GM18868 (cell line): ENCODE data around the gene CEACAM18.
A peak's percentile ranks its signal among the peaks of the same experiment; 100 is the strongest.

Source experiments
- ATAC-seq: cut with Tn5 transposase; IDR thresholded peaks from one replicate; pipeline ENCODE4 v1.9.1; 2021; ENCODE audit warnings: mild to moderate bottlenecking, moderate library complexity; ENCODE audit not compliant: unreplicated experiment

Gene CEACAM18

DNA sequence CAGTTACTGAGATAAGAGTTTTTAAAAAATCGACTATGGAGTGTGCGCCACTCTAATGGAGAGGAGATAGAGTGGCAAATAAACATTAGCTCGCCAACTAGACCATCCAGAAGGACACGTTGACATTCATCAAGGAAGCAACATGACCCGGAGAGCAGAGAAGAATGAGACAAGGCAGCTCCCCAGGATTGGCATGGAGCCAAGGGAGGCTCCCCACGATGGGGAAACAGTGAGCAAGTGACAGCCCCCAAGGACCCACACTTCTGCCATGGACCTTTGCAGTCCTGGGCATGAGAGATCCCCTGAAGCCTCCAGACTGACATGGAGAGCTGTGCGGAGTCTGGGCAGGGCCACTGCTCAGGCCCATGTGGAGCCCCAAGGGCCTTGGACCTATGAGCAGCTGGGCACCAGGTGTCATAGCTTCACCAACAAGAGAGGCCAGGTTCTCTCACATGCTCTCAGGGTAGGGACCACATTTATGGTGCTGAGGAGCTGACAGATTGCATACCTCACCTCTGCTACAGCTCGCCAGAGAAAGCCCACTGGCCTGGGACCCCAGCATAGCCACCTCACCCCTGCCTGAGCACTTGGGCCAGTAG, 46.4 kb downstream of the CEACAM18 start:
- ATAC-seq: no peak

DNA sequence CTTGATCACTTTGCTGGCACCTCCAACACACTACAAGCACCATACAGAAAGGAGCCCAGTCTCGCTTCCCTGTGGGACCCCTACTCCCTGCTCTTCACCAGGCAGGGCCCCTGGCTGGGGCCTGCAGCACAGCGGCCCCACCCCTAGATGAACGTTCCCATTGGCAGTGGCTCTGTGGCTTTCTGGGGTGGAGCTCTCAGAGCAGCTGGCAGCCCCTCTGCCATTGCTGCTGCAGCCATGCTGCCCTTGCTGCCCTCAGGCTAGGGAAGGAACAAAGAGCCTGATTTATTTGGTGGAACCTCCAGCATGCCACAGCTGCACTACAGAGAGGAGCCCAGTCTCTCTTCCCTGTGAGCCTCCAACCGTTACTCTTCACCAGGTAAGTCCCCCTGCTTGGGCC, 47.3 kb downstream of the CEACAM18 start:
- no peak for ATAC-seq

DNA sequence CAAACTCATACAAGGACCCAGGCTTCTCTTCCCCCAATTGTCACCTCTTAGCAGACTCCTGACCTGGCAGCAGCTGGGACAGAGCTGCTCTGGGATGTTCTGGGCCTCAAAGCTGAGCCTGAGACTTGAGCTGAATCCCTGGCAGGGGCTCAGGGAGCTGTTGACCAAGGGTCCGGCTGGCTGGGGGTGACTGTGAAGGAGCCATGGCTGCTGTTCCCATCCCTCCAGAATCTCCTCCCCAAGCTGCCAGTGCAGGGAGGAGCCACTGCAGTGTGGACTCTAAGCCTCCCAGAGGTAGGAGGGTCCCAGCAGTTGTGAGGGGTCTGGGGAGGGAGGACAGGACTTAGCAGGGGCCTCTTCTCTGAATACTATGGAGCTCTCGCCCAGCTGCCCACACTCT, 51.0 kb downstream of the CEACAM18 start:
- ATAC-seq: no peak

DNA sequence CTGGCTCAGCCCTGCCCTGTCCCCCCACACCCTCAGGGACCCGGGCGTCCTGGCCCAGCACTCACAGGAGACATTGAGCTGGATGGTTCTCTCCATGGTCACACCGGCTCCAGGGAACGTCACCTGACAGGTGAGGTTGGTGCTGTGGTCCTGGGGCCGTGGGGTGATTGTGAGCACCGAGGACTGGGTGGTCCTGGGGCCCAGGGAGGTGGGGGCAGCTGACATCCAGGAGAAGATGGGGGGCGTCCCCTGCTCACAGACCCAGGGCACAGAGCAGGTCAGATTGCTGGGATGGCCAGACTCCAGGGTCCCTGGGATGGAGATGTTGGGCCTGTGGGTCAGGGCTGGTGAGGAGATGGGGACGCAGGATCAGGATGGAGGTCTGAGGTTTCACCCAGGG, 52.3 kb downstream of the CEACAM18 start:
- ATAC-seq: no peak

DNA sequence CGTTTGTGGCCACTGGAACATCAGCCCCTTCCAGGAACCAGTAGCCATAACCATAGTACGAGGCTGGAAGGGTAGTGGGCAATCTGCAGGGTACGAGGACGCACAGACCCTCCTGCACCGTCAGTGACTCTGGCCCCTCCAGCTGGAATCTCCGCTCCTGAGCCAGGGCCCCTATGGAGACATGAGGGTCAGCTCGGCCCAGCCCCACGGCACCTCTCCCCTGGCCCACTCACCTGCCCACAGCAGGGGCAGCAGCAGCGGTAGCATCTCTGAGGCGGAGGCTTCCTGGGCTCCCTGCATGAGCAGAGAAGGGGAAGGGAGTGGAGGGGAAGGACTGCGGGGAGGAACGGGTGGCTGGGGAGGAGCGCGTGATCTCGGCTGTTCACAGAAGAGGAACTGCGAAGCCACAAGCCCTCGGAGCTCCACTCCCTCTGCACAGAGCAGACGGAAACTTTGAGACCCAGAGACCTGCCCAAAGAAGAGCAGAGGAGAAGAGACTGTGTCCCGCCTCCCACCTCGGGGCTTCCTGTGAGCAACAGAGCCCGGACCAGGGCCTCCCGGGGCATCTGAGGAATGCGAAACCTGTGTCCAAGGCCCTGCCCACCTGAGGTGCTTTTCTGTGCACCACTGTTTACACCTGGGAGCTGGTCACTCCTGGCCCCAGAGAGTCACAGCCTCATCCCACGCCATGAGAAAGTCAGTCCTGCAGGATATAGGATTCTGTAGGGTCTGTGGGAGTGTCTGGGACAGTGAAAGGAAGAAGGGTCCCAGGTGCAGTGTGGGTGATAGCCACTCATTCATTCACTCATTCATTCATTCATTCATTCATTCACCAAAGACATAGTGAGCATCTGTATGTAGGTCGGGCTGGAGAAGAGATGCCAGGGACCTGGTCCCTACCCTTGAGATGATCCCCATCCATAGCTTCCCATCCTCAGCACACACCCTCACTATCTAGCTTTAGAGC, 53.3 kb downstream of the CEACAM18 start, which contains the start of gene SIGLEC6:
SIGLEC6 (minus strand) TSS at position 322 of the 967 bp plus-strand sequence; CDS start at position 300, 22 bp downstream.
- peak; percentile 70 for ATAC-seq

DNA sequence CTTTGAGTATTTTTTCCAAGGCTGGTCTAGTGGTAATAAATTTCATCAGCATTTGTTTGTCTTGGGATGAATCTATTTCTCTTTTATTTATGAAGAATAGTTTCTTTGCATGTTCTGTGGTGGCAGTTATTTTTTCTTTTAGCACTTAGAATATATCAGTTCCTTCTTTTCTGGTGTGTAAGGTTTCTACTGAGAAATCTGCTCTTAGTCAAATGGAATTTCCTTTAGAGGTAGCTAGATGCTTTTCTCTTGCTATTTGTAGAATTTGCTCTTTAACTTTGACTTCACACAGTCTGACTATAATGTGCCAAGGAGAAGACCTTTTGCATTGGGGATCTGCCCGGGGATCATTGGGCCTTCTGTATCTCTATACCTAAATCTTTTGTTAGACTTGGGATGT, 57.2 kb downstream of the CEACAM18 start:
- ATAC-seq: no peak

DNA sequence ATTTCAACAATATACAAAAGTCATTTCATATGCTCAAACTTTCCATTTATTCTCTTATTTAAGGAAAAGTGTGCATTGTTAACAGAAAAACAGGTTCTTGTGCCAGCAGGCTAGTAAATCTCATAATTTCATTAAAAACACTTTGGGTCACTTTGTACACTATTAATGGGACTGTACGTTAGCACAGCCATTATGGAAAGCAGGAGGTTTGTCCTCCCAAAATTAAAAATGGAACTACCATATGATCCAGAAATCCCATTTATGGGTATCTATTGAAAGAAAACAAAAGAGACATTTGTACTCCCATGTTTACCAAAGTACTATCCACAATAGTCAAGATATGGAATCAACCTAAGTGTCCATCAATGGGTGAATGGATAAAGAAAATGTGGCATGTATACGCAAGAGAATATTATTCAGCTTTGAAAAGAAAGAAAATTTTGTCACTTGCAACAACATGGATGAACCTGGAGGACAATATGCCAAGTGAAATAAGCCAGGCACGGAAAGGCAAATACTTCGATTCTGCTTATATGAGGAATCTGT, 61.6 kb downstream of the CEACAM18 start:
- ATAC-seq: no peak
